GM19351 (cell line): ENCODE results near the gene BTBD8.

Experiments
- ATAC-seq: cut with Tn5 transposase; IDR thresholded peaks from one replicate; pipeline ENCODE4 v1.9.1; 2021; ENCODE audit warnings: mild to moderate bottlenecking, moderate library complexity; ENCODE audit not compliant: unreplicated experiment

Gene BTBD8

DNA sequence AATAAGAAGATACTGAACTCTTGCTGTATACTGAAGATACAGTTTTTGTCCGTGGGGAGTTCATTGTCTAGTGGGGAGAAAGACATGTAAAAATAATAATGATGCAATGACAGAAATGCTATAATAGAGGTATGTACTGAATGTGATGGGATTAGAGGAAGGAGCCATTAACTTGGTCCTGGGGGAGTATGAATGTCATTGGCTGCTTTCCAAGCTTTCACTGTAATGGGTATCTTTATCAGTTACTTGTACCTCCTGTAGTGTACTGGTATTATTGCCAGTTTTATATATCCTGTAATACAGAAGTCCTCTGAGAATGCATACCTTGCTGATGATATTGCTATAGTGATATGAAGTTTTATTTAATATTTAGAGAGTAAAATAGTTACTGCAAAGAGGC, 7.4 kb downstream of the BTBD8 start:
- no peak for ATAC-seq

DNA sequence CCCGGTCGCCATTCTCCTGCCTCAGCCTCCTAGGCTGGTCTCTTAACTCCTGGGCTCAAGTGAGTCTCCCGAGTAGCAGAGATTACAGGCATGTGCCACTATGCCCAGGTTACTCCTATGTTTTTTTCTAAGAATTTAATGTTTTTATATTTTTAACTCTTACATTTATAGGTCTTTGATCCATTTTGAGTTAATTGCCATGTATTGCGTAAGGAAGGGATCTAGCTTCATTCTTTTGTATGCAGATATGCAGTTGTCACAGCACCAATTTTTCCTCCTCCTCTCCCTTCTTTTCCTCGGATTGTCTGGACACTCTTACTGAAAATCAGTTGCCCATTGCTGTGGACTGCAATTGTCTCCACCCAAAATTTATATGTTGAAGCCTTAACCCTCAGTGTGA, 11.5 kb downstream of the BTBD8 start:
- no peak for ATAC-seq

- no peak for ATAC-seq
These were observed 13.9 kb downstream of the BTBD8 start for GRCh38 chr1:92094090-92094489.

DNA sequence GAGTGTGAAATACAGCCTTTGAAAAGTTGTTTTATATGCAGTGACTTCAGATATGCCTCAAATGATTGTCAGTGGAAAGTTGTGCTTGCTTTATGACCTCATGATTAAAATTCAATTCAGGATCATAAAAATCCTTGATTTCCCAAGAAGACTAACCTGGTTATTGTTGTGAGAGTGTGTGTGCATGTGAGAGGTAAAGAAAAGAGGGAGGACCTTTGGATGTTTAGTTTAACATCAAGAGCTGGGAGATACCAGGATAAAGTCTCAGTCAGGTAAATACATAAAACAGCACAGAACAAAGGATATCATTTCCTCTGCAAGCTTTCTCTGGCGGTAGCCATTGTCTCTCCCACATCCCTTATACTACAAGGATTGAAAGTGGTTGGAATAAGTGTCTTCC, 14.4 kb downstream of the BTBD8 start:
- ATAC-seq, result no peak

DNA sequence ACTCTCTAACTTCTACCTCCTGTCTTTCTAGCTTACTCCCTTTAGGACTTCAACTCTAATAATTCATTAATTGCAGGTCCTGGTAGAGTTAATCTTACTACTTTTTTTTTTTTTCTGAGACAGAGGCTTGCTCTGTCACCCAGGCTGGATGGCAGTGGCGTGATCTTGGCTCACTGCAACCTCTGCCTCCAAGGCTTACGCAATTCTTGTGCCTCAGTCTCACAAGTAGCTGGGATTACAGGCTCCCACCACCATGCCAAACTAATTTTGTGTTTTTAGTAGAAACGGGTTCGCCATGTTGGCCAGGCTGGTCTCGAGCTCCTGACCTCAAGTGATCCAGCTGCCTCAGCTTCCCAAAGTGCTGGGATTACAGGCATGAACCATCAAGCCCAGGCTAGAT, 15.7 kb downstream of the BTBD8 start:
- ATAC-seq, result no peak

DNA sequence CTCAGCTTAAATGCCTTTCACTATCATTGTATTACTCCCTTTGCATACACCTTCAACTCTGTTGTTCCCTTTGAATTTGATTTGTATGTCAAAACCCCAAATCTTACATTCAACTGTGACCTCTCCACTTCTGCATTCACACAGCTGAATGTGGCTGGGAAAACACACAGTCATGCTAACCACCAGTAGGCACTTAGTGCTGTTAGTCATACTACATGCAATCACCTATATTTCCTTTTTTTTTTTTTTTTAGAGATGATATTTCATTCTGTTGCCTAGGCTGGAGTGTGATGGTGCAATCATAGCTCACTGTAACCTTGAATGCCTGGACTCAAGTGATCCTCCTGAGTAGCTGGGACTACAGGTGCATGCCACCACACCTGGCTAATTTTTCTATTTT, 16.2 kb downstream of the BTBD8 start:
- no peak for ATAC-seq

DNA sequence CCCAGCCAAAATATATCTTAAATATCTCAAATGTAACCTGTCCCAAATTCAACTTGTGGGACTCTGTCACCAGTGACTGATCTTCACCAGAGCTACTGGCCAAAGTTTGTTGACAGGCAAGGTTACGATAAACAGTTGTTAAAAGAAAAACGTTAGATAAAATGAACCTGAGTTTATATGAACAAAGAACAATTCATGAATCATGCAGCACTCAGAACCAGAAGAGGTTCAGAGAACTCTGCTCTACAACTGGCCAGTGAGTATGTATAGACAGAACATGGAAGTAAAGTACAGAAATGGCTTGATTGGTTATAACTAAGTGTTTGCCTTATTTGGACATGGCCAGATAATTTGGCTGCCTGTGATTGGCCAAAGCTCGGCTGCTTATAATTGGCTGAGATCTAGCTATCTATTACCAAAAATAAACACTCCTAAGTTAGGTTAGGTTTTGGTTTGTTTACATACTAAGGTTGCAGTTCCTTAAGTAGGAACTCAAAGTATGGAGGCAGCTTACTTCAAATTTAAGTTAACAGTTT, 25.5 kb downstream of the BTBD8 start:
- no peak for ATAC-seq

GRCh38 chr1:92108631-92109030, 28.5 kb downstream of the BTBD8 start:
- ATAC-seq, result no peak

GRCh38 chr1:92117526-92117925, 37.4 kb downstream of the BTBD8 start:
- ATAC-seq, result no peak

GRCh38 chr1:92118826-92119225, 38.7 kb downstream of the BTBD8 start:
- no peak for ATAC-seq

- no peak for ATAC-seq
These were observed 43.7 kb downstream of the BTBD8 start for GRCh38 chr1:92123868-92124267.

DNA sequence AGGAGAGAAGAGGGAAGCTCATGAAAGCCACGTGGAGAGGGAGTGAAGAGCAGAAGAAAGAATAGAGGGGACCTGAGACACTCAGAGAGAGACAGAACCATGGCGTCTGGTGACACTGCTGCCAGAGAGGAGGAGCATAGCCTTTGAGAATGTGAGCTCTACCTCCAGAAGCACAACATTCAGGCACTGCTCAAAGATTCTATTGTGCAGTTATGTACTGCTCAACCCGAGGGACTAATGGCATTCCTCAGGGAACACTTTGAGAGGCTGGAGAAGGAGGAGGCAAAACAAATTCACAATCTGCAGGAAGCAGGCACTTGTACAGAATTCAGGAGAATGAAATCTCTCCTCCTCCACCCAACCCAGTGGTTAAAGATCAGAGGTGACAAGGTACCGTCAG, 45.1 kb downstream of the BTBD8 start:
- no peak for ATAC-seq

DNA sequence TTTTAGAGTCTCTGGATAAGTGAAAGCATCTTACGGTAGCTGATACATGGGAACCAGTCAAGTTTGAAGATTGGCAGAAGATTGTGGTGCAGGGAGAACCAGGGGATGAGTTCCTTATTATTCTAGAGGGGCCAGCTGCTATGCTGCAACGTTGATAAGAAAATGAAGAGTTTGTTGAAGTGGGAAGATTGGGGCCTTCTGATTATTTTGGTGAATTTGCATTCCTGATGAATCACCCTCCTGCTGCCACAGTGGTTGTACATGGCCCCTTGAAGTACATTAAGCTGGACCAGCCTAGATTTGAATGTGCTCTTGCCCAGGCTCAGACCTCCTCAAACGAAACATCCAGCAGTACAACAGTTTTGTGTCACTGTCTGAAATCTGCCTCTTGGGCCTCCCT, 45.9 kb downstream of the BTBD8 start:
- no peak for ATAC-seq

DNA sequence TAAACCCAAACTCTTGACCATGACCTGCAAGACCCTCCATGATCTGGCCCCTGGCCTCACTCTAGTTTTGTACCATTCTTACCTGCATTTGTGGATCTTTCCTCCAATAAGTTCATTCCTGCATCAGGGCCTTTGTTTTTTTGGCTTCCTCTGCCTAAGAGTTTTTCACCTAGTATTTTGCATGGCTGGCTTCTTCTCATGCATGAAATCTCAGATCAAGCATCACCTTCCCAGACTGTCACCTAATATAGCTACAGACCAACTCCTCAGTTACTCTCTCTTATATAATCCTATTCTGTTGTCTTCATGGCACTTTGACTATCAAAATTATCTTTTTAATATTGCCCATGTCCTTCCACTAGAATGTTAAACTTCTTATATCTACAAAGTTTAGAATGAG, 54.2 kb downstream of the BTBD8 start:
- ATAC-seq, result no peak

- no peak for ATAC-seq
These were observed 56.2 kb downstream of the BTBD8 start for GRCh38 chr1:92136341-92136740.

DNA sequence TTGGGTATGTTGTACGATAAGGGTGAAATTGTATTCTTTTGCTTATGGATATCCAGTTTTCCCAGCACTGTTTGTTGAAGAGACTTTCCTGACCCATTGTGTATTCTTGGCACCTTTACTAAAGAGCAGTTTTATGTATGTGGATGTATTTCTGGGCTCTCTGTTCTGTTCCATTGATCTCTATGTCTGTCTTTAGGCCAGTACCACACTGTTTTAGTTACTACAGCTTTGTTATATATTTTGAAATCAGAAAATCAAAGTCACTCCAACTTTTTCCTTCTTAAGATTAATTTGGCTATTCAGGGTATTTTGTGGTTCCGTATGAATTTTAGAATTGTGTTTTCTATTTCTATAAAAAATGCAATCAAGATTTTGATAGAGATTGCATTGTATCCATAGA, 74.8 kb downstream of the BTBD8 start:
- ATAC-seq, result no peak

GRCh38 chr1:92159593-92159992, 79.4 kb downstream of the BTBD8 start:
- ATAC-seq, result no peak

GRCh38 chr1:92165389-92165788, 85.2 kb downstream of the BTBD8 start:
- ATAC-seq, result no peak

DNA sequence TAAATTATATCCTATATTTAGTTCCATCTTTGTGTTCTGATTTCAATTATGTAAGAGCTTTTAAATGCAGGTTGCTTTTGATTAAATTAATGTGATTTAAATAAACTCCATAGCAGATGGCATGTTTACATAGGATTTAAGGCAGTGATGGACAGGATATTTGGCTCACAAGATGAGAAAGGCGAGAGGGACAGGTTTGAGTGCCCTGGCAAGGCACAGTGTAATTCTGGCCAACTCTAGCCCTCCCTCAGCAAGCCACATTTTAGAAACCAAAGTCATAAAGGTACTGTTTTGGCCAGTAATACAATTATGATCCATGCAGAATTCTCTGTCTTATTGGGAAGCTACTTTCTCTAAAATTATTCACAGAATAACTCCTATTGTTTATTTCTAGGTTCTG, 87.0 kb downstream of the BTBD8 start:
- no peak for ATAC-seq

DNA sequence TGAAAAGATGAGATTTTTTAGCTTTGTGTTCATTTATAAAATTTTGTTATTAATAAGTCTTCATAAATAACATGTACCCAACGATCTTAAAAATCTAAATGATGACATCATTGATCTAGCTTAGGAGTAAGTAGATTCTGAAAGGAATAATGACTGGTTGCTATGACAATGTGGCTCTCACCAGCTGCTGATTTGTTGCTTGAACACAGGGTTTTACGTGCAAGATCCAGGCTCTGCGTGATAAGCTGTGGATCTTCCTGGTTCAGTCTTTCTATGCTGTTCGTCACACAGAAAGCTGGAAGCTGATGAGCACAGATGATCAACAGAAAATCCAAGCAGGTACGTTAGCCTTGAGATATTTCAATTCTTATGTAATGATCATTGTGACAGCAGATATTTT, 88.5 kb downstream of the BTBD8 start:
- no peak for ATAC-seq

- no peak for ATAC-seq
These were observed 89.3 kb downstream of the BTBD8 start for GRCh38 chr1:92169214-92170005.

- ATAC-seq, result no peak
These were observed 104.5 kb downstream of the BTBD8 start for GRCh38 chr1:92184632-92185031.

GRCh38 chr1:92186081-92186480, 105.9 kb downstream of the BTBD8 start:
- ATAC-seq, result no peak
